GM19193 (cell line): ENCODE data around the gene RTN4R.

Experiments
- POLR2A ChIP-seq: IDR thresholded peaks from 4 replicates; pipeline ENCODE4 v1.6.1; 2011; ENCODE audit not compliant: insufficient read depth, insufficient read length; ENCODE audit errors: extremely low read depth

Gene RTN4R

GRCh38 chr22:20244691-20245576 is 23.2 kb downstream of the RTN4R start:
- TF ChIP-seq POLR2A: no peak

GRCh38 chr22:20244250-20244648 is 23.9 kb downstream of the RTN4R start:
- TF ChIP-seq POLR2A: no peak

GRCh38 chr22:20243537-20244249 is 24.4 kb downstream of the RTN4R start:
- TF ChIP-seq POLR2A: no peak

- no peak for TF ChIP-seq POLR2A
Observed at GRCh38 chr22:20243176-20243536, 25.0 kb downstream of the RTN4R start.

GRCh38 chr22:20242393-20243175 is 25.5 kb downstream of the RTN4R start:
- no peak for TF ChIP-seq POLR2A

GRCh38 chr22:20241579-20242392 is 26.3 kb downstream of the RTN4R start:
- TF ChIP-seq POLR2A: no peak

GRCh38 chr22:20240900-20241299 is 27.2 kb downstream of the RTN4R start:
- no peak for TF ChIP-seq POLR2A

- no peak for TF ChIP-seq POLR2A
Observed at GRCh38 chr22:20240447-20240764, 27.7 kb downstream of the RTN4R start.

- no peak for TF ChIP-seq POLR2A
Observed at GRCh38 chr22:20239676-20240446, 28.3 kb downstream of the RTN4R start.

- no peak for TF ChIP-seq POLR2A
Observed at GRCh38 chr22:20238901-20239675, 29.0 kb downstream of the RTN4R start.

GRCh38 chr22:20238536-20238900 is 29.6 kb downstream of the RTN4R start:
- no peak for TF ChIP-seq POLR2A

GRCh38 chr22:20237480-20238440 is 30.4 kb downstream of the RTN4R start:
- TF ChIP-seq POLR2A: no peak
